ENCODE measurements around the gene SHISAL2A.
"Not testable (repeated sequence)": the region's sequence is repeated elsewhere in the genome, so short reads cannot be mapped to it uniquely, and the experiment has no call there.

Gene SHISAL2A

GRCh38 chr1:52684545-52684944 is 51.6 kb downstream of the SHISAL2A start:
- no peak for DNase-seq (ENCODE audit: low spot score)

- not testable (repeated sequence) for DNase-seq (ENCODE audit: low spot score)
Observed at GRCh38 chr1:52686261-52686751, 53.3 kb downstream of the SHISAL2A start.

GRCh38 chr1:52686830-52687229 is 53.9 kb downstream of the SHISAL2A start:
- no peak for DNase-seq (ENCODE audit: low spot score)

- DNase-seq (ENCODE audit: low spot score) = no peak
Observed at GRCh38 chr1:52691821-52692220, 58.9 kb downstream of the SHISAL2A start.

GRCh38 chr1:52692697-52693096 is 59.7 kb downstream of the SHISAL2A start:
- DNase-seq (ENCODE audit: low spot score) = no peak

- not testable (repeated sequence) for DNase-seq (ENCODE audit: low spot score)
Observed at GRCh38 chr1:52693351-52693750, 60.4 kb downstream of the SHISAL2A start.

- no peak for DNase-seq (ENCODE audit: low spot score)
Observed at GRCh38 chr1:52693843-52694242, 60.9 kb downstream of the SHISAL2A start.

- no peak for DNase-seq (ENCODE audit: low spot score)
Observed at GRCh38 chr1:52695627-52696026, 62.7 kb downstream of the SHISAL2A start.

GRCh38 chr1:52697795-52698674 is 65.1 kb downstream of the SHISAL2A start, which contains the start of gene COA7:
Gene COA7 (minus strand): TSS chr1:52698347. CDS start chr1:52698326, 21 bp downstream.
- peak; percentile 88 for DNase-seq (ENCODE audit: low spot score)

GRCh38 chr1:52702886-52703787 is 70.2 kb downstream of the SHISAL2A start:
- peak; percentile 92 for DNase-seq (ENCODE audit: low spot score)

GRCh38 chr1:52706136-52706670 is 73.2 kb downstream of the SHISAL2A start:
- DNase-seq (ENCODE audit: low spot score) = no peak

Measured in LoVo (cell line).